Gastrocnemius medialis (tissue), 4 donors: ENCODE data around the gene GAB1. TPM values are rescaled to one million over a fixed set of nuclear protein-coding genes. Genes with fewer than 3 reads are reported as not detected.
"Not testable (repeated sequence)": the region's sequence is repeated elsewhere in the genome, so short reads cannot be mapped to it uniquely, and the experiment has no call there.

ENCODE experiments used
- ATAC-seq, 2 donors: fragments of 150-250 bp; one replicate each; pipeline ENCODE4 v1.9.1; 2016
- DNase-seq, 2 donors: peaks; one replicate each; pipeline ENCODE4 v3.0.0-alpha.2; 2019
- H3K27ac ChIP-seq, 4 donors: fragments of 200-600 bp; sonication (generic); 1 replicate in 1 of 4; 2 replicates in 3 of 4; pipeline ENCODE4 v1.5.1; 2016 to 2018; ENCODE audit warnings: mild to moderate bottlenecking in 2 of 4, moderate library complexity in 1 of 4
- H3K27me3 ChIP-seq, 3 donors: fragments of 200-600 bp; sonication (generic) in 2 of 3; 1 replicate in 1 of 3; 2 replicates in 2 of 3; pipeline versions ENCODE4 v1.5.1 to v1.6.0; 2016 to 2019; ENCODE audit warnings: mild to moderate bottlenecking in 1 of 3, moderate library complexity in 1 of 3
- H3K36me3 ChIP-seq, 2 donors: fragments of 200-600 bp; sonication (generic) in 1 of 2; one replicate each; pipeline ENCODE4 v1.5.1; 2017 to 2018
- H3K4me1 ChIP-seq, 2 donors: fragments of 200-600 bp; sonication (generic) in 1 of 2; one replicate each; pipeline ENCODE4 v1.5.1; 2016 to 2017; ENCODE audit warnings: mild to moderate bottlenecking in 2 of 2
- H3K4me3 ChIP-seq, 4 donors: fragments of 200-600 bp; sonication (generic) in 3 of 4; 1 replicate in 1 of 4; 2 replicates in 3 of 4; pipeline ENCODE4 v1.5.1; 2016 to 2019; ENCODE audit warnings: mild to moderate bottlenecking in 2 of 4
- H3K9me3 ChIP-seq, 3 donors: fragments of 200-600 bp; sonication (generic) in 2 of 3; 1 replicate in 1 of 3; 2 replicates in 2 of 3; pipeline ENCODE4 v1.5.1; 2016 to 2019
- CTCF ChIP-seq, 5 experiments: fragments of 450-650 bp in 3 of 5; fragments of 200-600 bp in 2 of 5; sonication (generic) in 2 of 5; IDR thresholded peaks in 4 of 5; conservative IDR thresholded peaks in 1 of 5; 1 replicate in 4 of 5; 2 replicates in 1 of 5; pipeline ENCODE4 v1.5.1; 2016 to 2019; ENCODE audit warnings: antibody characterized with exemption in 5 of 5, mild to moderate bottlenecking in 3 of 5, moderate library complexity in 3 of 5
- POLR2A ChIP-seq, 2 donors: fragments of 450-650 bp; IDR thresholded peaks; one replicate each; pipeline ENCODE4 v1.6.1; 2017; ENCODE audit warnings: antibody characterized with exemption in 2 of 2, mild to moderate bottlenecking in 2 of 2, moderate library complexity in 2 of 2
- in situ Hi-C, 4 donors: fragments of 200-750 bp; cut with MboI; loops; one replicate each; pipeline versions ENCODE4 v1.15.0 to v1.8.0; 2017; ENCODE audit warnings: low sequenced_read_pairs in 4 of 4
- intact Hi-C: fragments of 100-400 bp; cut with DNase I; formaldehyde crosslinking; loops from one replicate; pipeline ENCODE4 v1.15.1; 2023; ENCODE audit warnings: low total_unique reads
- total RNA-seq, 4 donors: library from RNA; depleted of rRNA; stranded (reverse); fragments of >200 nt; gene quantifications; one replicate each; pipeline versions ENCODE4 v1.1.0 to v1.2.3, GENCODE V29; 2016

Gene GAB1
- total RNA-seq, 4 donors from 2014 or later, result 11.4 to 27.9 (median 26.6) TPM

DNA sequence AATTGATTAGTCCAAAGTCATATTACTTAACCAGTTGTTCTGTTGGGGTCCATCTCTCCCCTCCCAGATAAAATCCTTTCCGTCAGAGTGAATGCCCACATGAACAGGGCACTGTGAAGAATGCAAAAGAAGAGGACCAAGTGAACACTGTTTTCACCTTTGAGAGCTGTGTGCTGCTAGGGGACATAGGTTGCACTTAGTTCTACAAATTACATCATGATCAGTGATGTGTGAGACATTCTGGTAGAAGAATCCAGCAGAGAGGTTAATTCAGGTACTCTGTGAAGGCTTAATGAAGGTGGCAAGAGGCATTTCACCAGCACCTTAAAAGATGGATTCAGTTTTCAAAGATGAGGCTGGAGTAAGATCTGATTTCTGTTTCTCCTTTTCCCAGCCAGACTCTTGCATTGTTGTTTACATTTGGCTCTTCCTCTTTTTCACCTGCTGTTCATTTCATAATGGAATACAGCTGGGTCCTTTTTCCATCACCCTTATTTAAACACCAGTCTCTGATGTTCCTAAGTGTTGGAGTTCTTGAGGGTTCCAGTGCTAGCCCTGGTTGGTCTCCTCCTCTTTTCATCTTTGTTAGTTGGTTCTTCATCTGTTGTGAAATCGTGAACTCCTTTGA is 10.9 kb downstream of the GAB1 start:
- intact Hi-C loops (no loop called here), in situ Hi-C loops (loop anchor here in 1 of 4 donors (25.0 kb wide), 1 partner anchor 140 kb away; no protein-coding TSS in a partner anchor)
- ATAC-seq, result no peak
- Histone ChIP-seq H3K27me3 (no peaks in the 10 kb centered on the region), H3K9me3 (no peaks in the 10 kb centered on the region), H3K4me1 (peaks cover 15 to 19% of the 10 kb centered on the region in 2 donors), H3K27ac (no peak overlapping the region), H3K4me3 (no peak overlapping the region), H3K36me3 (no peaks in the 10 kb centered on the region)
- DNase-seq, result no peak
- TF ChIP-seq CTCF (IDR thresholded peaks at IDR 0.05 in 4 of 5, conservative IDR thresholded peaks at IDR 0.05 in 1 of 5), result no peak
- no peak for TF ChIP-seq POLR2A (IDR thresholded peaks at IDR 0.05)

- no peak overlapping the region for H3K4me3 ChIP-seq
- no peak for ATAC-seq
- DNase-seq, result no peak
- H3K27me3 ChIP-seq, result no peaks in the 10 kb centered on the region
- no peaks in the 10 kb centered on the region for H3K9me3 ChIP-seq
- in situ Hi-C loops, result loop anchor here in 1 of 4 donors (25.0 kb wide), 1 partner anchor 139 kb away; no protein-coding TSS in a partner anchor
- no peak for TF ChIP-seq POLR2A (IDR thresholded peaks at IDR 0.05)
- no peak for TF ChIP-seq CTCF (IDR thresholded peaks at IDR 0.05 in 4 of 5, conservative IDR thresholded peaks at IDR 0.05 in 1 of 5)
- peaks cover 24 to 28% of the 10 kb centered on the region in 2 donors for H3K4me1 ChIP-seq
- H3K27ac ChIP-seq, result peak overlapping the region in 1 of 4 donors; percentile 3
- no peaks in the 10 kb centered on the region for H3K36me3 ChIP-seq
- intact Hi-C loops, result no loop called here
Measured at GRCh38 chr4:143348233-143349077, 11.8 kb downstream of the GAB1 start.

DNA sequence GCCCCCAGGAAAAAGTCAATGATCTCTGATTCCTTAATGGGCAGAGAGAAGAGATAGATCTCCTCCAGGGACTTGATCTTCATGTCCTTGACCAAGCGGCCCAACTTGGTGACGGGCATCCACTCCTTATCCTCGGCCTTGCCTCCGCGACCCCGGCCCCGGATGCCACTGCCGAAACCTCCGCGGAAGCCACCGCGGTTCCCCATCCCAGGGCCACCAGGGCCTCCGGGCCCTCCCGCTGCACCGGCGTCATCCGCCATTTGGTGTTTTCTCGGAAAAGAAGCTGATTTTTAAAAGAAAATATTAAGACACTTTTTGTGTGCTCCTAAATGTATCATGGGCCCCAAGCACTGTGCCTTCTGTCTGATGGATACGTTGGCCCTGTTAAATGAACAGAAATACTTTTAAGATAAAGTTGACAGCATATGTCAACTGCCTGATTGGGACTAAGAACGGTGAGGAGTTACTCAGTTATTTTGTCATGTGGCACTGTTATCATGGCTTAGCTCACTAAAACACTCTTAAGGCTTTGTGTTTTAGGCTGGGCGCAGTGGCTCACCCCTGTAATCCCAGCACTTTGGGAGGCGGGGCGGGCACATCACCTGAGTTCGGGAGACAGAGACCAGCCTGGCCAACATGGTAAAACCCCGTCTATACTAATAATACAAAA is 13.3 kb downstream of the GAB1 start:
- DNase-seq, H3K36me3 ChIP-seq, H3K27ac ChIP-seq, intact Hi-C loops, H3K27me3 ChIP-seq, H3K9me3 ChIP-seq, H3K4me3 ChIP-seq, ATAC-seq: not testable (repeated sequence)
- in situ Hi-C loops, result loop anchor here in 1 of 4 donors (25.0 kb wide), 1 partner anchor 137 kb away; no protein-coding TSS in a partner anchor
- H3K4me1 ChIP-seq, result peaks cover 34 to 42% of the 10 kb centered on the region in 2 donors

DNA sequence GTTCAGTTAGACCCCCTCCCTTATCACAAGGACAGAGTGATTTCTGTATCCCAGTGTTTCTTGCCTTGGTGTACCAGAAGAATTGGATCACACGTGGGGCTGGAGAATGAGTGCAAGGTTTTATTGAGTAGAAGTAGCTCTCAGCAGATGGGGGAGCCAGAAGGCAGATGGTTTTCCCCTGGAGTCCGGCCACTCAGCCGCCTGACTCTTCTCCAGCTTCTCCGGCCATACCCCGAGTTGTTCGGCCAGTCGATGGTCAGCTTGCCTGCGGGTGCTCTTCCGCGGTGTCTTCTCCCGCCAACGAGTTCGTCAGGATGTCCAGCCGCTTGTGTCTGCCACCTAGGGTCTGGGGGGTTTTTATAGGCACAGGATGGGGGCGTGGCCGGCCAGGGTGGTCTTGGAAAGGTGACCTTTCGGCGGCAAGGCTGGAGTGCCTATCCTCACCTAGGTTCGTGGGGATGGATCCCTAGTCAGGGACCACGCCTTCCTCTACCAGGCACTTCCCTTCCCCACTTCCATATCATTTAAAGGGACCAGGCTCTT is 14.5 kb downstream of the GAB1 start:
- H3K4me1 ChIP-seq, result peaks cover 46 to 54% of the 10 kb centered on the region in 2 donors
- TF ChIP-seq CTCF (IDR thresholded peaks at IDR 0.05 in 4 of 5, conservative IDR thresholded peaks at IDR 0.05 in 1 of 5), result no peak
- no peak for TF ChIP-seq POLR2A (IDR thresholded peaks at IDR 0.05)
- ATAC-seq, result no peak
- H3K27me3 ChIP-seq, result no peaks in the 10 kb centered on the region
- DNase-seq, result no peak
- intact Hi-C loops, result no loop called here
- H3K9me3 ChIP-seq, result no peaks in the 10 kb centered on the region
- in situ Hi-C loops, result no loop called here
- no peak overlapping the region for H3K4me3 ChIP-seq
- H3K27ac ChIP-seq, result peak overlapping the region in 3 of 4 donors; percentile 6 to 53 (median 12)
- no peaks in the 10 kb centered on the region for H3K36me3 ChIP-seq
